ENCODE data around the gene PITX1.

The PITX1 gene

DNA sequence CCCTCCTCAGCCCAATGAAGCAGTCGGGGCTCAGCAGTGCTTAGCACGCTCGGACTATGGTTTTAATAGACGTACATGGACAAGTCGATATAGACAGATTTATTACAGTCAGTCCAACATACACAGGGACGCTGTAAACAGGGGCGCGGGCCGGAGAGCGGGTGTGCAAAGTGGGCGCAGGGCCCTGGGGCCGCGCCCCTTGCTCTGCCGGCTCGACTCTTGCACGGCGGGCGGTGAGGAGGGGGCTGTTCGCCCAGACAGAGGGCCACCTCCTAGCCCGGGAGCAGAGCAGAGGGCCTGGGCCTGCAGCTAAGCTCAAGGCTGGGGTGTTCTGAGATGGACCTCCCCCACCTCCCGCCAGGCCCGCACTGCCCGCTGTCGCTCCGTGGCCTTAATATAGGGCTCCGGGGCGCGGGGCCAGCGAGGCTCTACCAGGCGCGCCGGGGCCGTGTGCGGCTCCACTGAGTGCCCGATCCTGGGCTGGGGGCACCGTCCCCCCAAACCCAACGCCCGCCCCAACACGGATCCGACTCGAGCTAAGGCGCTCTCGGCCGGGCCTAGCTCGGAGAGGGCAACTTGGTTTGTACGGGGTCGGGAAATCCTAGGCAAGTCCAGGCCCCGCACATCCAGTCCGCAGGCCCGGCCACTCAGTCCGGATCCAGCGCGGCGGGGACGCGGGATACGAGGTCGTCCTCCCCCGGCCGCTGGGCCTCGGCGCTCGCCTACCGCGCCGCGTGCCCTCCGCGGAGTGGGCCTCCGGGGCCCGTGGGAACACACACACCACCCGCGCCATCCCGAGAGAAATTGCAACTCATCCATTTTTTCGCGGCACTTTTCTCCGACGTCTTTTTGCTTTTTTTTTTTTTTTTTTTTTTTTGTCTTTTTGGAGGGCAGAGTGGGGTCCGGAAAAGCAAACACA, 6.1 kb downstream of the PITX1 start:
- DNase-seq = no peak

GRCh38 chr5:135027266-135027696, 6.7 kb downstream of the PITX1 start:
- DNase-seq = no peak

DNA sequence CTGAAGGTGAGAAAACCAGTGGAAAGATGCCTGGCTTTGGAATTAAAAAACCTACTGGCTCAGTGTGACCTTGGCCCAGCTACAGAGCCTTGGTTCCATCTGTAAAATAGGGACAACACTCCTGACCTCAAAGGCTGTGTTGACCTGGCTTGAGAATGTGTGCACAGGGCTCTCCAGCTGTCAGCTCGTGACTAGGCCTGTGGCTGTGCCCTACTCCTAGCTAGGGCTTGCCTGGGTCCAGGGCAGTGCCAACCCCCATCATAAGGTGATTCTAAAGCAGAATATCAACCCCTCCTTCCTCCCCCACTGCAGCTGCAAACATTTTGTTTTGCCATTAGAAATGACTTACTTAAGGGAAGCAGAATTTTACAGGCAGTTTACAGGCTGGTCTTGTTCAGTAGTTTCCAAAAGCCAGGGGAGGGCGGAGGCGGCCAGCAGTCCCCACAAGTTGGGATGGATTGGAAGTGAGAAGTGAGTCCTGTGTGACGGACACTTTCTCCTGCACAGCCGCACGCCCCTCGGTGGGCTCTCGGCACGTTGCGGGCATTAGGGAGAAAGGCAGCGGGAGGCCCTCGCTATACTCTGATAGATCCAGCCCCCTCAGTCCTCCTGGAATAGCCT, 7.3 kb downstream of the PITX1 start:
- no peak for DNase-seq

GRCh38 chr5:135025730-135026644, 8.0 kb downstream of the PITX1 start:
- DNase-seq = no peak

DNA sequence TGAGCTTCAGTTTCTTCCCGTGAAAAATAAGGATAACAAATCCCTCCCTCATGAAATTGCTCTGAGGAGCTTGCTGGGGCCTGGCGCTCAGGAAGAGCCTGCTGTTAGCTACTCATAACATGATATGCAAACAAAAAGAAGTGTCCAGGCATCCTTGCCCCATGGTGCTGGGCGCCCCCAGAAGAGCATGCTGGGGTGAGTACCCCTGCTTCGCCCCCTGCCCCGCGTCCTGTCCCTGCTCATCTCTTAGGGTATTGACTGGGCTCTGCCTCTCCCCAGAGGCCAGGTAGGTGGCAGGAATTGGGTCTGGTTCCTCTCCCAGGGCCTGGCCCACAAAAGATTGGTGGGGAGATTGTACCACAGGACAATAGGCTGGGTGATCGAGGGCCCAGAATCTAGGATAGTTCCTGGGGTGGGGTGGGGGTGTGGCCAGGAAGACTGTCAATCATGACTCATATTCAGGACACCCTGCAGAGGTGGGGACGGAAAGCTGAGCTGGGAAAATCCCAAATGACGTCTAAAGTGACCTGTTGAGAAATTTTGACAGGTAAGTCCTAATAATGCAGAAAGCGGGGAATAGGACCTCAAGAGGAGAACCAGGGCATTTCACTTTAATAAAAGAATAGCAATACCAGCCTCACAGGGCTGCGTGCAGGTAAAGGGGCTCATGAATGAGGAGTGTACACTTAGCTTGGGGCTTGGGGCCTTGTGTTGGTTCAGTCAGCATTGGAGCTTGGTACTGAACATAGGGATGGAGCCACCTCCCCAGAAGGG, 8.9 kb downstream of the PITX1 start:
- no peak for DNase-seq

DNA sequence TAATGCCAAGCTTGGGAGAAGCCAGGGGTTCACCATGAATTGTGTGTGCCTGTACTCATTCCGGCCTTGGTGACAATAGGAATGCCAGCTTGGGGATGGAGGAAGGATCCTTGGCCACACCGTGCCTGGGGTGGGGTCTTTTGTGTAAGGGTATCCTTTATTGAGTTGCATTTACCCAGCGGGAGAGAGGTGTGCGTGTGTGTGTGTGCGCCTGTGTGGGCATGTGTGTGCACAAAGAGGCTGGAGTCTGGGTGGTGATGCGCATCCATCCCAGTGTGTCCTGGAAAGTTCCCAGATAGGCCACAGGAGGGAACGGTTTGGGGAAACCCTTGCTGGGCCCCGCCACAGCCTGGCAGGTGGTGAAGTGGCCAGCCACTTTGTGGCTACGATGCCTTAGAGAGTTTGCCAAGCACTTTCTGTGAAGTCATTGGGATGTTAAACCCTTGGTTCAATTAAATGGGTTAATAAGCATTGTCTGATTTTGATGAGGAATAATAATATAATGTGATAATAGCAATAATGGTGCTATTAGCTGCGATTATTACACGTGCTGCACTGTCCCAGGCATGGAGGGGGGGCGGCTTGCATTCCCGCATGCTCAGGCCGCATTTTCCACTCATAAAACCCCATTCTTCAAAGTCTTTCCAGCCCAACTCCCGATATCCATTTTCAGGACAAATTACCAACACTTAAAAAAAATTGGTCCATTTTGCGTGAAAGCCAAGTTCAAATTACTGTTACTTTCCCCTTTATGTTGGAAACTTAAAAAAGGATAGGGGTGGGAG, 13.7 kb downstream of the PITX1 start:
- DNase-seq = no peak

- no peak for DNase-seq
These were observed 14.7 kb downstream of the PITX1 start for GRCh38 chr5:135019314-135019713.

GRCh38 chr5:135018457-135018856, 15.6 kb downstream of the PITX1 start:
- DNase-seq = no peak

GRCh38 chr5:135016861-135017290, 17.2 kb downstream of the PITX1 start:
- peak; percentile 2 for DNase-seq

GRCh38 chr5:135015942-135016341, 18.1 kb downstream of the PITX1 start:
- DNase-seq = no peak

GRCh38 chr5:135013947-135014570, 20.0 kb downstream of the PITX1 start:
- no peak for DNase-seq

DNA sequence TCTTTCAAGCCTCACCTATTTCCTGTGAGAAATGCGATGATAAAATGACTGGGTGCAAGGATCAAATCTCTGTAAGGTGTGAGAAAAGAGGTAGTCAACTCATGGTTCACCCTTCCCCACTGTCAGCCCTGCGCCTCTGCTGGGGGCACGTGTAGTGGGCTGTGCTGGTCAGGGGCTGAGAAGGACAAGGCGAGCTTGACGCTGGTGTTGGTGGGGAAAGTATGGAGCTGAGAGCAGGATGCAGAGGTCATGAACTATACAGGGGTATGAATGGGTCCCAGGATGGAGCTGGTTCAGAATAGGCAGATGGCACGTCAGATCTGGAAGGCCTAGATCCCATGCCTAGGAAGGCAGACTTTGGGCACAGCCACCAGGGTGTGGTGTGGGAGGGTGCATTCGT, 20.6 kb downstream of the PITX1 start:
- DNase-seq = no peak

- DNase-seq = no peak
These were observed 21.1 kb downstream of the PITX1 start for GRCh38 chr5:135012951-135013391.

- DNase-seq = no peak
These were observed 21.9 kb downstream of the PITX1 start for GRCh38 chr5:135012033-135012588.

DNA sequence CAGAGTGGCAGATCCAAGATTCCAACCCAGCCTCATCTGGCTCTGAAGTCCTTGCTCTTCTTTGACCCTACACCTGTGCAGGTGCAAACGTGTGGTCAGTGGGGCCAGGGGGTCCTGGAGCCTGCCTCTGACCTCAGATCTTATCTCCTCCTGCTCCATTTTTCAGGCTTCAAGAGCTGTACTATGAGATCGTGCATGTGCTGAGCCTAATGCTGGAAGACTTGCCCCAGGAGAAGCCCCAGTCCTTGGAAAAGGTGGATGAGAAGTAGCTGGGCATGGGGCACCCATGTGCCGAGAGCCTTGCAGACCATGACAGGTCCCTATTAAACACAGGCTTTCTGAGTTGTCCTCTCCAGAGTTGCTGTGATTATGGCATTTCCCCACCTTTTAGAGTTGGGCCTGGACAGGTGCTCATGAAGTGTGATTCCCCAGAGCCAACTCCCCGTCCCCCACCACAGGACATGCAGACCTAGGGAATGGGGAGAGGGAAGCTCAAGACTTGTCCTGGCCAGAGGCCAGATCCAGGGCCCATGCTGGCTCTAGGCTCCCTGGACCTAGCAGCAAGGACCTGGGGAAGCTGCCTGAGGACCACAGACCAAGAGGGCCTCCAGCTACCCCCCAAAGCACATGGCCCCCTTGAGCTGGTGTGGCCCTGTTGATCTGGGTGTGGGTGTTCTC, 22.5 kb downstream of the PITX1 start:
- no peak for DNase-seq

DNA sequence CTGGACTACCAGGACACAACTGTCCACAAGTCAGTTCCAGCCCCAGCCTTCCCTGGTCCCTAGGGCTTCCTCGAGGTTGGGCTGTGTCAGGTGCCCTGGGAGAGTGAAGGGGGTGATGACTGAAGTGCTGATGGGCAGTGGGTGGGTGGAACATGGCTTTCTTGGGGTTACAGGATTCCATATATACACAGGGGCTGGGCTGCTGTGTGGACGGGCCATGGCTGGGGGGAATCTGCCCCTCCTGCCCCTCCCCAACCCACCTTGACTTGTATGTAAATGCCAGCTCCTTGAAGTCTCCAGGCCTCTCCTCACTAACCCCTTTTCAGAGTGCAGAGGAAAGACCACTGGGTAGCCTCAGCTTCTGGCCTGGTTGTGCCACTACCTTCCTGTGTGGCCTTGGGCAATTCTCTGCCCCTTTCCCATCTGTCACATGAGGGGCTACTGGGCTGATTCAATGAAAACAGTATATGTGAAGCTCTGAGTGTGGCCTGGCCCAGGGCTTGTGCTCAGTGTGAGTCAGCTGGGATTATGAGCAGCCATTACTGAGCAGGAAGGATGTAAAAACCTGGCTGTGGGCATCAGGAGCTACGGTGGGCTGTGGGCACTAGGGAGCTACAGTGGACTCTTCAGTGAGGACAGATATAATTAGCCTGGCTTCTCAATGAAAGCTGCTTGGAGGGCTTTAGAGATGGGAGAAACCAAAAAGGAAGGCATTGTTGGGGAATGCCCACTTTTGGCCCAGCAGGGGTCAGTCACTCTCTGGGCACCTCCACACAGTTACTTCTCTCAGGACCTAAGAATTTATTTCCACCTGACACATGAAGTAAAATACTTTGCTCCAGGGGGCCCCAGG, 23.3 kb downstream of the PITX1 start:
- DNase-seq = no peak

GRCh38 chr5:135009736-135010501, 24.1 kb downstream of the PITX1 start:
- DNase-seq = no peak
